Cerebellar cortex (tissue), 1 donor: ENCODE results near the gene TSPY8.
"Not testable (repeated sequence)": the region's sequence is repeated elsewhere in the genome, so short reads cannot be mapped to it uniquely, and the experiment has no call there.

Experiments
- DNase-seq: peaks from one replicate; pipeline ENCODE4 v3.0.0-alpha.2; 2015; ENCODE audit warnings: low spot score

The TSPY8 gene, protein sequence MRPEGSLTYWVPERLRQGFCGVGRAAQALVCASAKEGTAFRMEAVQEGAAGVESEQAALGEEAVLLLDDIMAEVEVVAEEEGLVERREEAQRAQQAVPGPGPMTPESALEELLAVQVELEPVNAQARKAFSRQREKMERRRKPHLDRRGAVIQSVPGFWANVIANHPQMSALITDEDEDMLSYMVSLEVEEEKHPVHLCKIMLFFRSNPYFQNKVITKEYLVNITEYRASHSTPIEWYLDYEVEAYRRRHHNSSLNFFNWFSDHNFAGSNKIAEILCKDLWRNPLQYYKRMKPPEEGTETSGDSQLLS

DNA sequence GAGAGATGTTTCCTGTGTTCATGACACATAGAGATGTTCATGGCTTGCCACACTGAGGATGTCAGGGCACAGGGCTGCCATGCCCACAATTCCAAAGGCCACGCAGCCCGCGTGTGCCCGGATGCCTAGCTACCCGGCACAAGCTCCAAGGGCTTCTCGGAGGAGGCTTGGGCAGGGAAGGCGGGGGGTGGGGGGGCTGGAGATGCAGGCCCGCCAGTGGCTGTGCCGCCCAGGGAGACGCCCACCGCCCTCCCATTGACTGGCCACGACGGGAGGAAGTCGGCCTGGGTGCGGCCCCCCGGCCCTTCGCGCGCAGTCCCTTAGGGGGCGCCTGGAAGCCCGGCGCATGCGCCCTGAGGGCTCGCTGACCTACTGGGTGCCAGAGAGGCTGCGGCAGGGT, at the start of gene TSPY8:
Gene TSPY8, plus strand, starts transcription at position 301 of the 400 bp plus-strand sequence. Its CDS starts 46 bp downstream, at position 347.
- DNase-seq: not testable (repeated sequence)

DNA sequence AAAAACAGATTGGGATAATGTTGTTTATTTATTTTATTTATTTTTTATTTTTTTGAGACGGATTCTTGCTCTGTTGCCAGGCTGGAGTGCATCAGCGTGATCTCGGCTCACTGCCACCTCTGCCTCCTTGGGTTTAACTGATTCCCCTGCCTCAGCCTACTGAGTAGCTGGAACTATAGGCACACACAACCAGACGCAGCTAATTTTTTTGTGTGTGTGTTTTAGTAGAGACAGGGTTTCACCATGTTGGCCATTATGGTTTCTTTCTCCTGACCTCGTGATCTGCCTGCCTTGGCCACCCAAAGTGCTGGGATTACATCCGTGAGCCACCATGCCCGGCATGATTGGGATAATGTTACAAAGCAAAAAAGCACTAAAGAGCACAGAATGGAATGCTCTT, 36.6 kb upstream of the TSPY8 start:
- DNase-seq: no peak

DNA sequence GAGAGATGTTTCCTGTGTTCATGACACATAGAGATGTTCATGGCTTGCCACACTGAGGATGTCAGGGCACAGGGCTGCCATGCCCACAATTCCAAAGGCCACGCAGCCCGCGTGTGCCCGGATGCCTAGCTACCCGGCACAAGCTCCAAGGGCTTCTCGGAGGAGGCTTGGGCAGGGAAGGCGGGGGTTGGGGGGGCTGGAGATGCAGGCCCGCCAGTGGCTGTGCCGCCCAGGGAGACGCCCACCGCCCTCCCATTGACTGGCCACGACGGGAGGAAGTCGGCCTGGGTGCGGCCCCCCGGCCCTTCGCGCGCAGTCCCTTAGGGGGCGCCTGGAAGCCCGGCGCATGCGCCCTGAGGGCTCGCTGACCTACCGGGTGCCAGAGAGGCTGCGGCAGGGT, 20.4 kb upstream of the TSPY8 start, which contains the start of gene TSPY4:
Gene TSPY4, plus strand, starts transcription at position 301 of the 400 bp plus-strand sequence. Its CDS starts 46 bp downstream, at position 347.
- not testable (repeated sequence) for DNase-seq

DNA sequence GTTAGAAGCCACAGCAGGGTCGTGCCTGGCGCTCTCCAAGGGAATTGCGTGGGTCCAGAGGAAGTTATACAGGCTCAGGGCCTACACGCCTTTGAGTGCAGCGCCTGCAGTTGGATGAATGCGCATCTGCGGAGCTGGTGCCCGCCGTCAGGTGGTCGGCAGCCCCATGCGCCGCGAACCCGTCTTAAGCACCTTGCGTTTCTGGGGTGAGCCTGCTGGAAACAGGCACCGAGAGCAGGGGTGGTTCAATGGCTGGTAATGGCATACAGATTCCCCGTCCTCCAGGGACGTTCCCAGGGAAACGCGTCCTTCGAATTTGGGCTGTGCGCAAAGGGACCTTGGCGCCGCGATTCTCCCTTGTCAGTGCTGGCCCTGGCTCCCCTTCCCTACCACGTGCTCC, 38.9 kb downstream of the TSPY8 start:
- not testable (repeated sequence) for DNase-seq

DNA sequence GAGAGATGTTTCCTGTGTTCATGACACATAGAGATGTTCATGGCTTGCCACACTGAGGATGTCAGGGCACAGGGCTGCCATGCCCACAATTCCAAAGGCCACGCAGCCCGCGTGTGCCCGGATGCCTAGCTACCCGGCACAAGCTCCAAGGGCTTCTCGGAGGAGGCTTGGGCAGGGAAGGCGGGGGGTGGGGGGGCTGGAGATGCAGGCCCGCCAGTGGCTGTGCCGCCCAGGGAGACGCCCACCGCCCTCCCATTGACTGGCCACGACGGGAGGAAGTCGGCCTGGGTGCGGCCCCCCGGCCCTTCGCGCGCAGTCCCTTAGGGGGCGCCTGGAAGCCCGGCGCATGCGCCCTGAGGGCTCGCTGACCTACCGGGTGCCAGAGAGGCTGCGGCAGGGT, 40.5 kb downstream of the TSPY8 start, which contains the start of gene TSPY3:
Gene TSPY3, plus strand, starts transcription at position 301 of the 400 bp plus-strand sequence. Its CDS starts 46 bp downstream, at position 347.
- not testable (repeated sequence) for DNase-seq
